ENCODE measurements around the gene HECW1.

DNA sequence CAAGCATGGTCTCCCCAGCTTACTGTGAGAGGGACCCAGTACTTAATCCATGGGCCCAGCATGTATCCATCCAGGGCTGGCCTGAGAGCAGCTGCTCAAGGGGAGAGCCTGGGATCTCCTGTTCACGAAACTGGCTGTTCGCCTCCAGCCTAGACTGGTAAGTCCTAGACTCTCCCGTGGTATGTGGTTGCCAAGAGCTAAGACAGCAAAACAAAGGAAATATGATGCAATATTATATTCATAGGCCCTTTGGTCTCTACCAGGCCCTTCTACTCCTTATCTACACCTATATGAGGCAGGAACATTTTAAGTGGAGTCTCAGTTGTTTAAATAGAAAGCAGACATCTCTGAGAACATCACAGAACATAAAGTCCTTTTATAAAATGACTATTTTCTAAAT is 441.6 kb downstream of the HECW1 start:
- TF ChIP-seq EZH2 (IDR thresholded peaks at IDR 0.05; ENCODE audit: insufficient read depth, poor library complexity, severe bottlenecking) (no peak), EZH2phosphoT487 (IDR thresholded peaks at IDR 0.05; ENCODE audit: insufficient read depth, low read depth) (no peak)
